ENCODE results near the gene HYAL3.

DNA sequence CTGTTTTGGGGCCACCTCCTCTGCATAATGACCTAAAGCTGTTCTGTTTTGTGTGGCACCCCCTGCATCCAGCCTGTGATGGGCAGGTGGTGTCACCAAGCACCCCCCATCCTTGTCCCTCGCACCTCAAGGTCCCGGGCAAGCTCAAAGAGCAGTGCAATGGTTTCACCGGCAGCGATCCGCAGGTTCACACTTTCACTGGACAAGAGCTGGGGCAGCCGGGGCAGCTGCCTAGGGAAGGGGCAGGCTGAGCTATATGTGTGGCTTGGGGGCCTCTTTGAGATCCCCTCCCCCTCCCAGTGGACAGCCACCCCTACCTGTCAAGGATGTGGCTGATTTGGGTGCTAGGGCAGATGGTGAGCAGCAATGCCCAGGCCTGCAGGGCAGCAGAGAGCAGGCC lies 10.1 kb downstream of the HYAL3 start:
- TF ChIP-seq, protein P1, sequence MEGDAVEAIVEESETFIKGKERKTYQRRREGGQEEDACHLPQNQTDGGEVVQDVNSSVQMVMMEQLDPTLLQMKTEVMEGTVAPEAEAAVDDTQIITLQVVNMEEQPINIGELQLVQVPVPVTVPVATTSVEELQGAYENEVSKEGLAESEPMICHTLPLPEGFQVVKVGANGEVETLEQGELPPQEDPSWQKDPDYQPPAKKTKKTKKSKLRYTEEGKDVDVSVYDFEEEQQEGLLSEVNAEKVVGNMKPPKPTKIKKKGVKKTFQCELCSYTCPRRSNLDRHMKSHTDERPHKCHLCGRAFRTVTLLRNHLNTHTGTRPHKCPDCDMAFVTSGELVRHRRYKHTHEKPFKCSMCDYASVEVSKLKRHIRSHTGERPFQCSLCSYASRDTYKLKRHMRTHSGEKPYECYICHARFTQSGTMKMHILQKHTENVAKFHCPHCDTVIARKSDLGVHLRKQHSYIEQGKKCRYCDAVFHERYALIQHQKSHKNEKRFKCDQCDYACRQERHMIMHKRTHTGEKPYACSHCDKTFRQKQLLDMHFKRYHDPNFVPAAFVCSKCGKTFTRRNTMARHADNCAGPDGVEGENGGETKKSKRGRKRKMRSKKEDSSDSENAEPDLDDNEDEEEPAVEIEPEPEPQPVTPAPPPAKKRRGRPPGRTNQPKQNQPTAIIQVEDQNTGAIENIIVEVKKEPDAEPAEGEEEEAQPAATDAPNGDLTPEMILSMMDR (IDR thresholded peaks at IDR 0.05): no peak
- TF ChIP-seq NFATC4 (CRISPR knock-in tag; IDR thresholded peaks at IDR 0.05) (no peak), ETV6 (CRISPR knock-in tag; IDR thresholded peaks at IDR 0.05) (no peak), ELF4 (CRISPR knock-in tag; IDR thresholded peaks at IDR 0.05; ENCODE audit: low read depth) (no peak), CREM (CRISPR knock-in tag; IDR thresholded peaks at IDR 0.05) (no peak), ZNF671 (CRISPR knock-in tag; IDR thresholded peaks at IDR 0.05) (no peak), ZNF138 (CRISPR knock-in tag; conservative IDR thresholded peaks at IDR 0.05) (no peak)
- TF ChIP-seq, protein P2, sequence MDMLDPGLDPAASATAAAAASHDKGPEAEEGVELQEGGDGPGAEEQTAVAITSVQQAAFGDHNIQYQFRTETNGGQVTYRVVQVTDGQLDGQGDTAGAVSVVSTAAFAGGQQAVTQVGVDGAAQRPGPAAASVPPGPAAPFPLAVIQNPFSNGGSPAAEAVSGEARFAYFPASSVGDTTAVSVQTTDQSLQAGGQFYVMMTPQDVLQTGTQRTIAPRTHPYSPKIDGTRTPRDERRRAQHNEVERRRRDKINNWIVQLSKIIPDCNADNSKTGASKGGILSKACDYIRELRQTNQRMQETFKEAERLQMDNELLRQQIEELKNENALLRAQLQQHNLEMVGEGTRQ (CRISPR knock-in tag; IDR thresholded peaks at IDR 0.05): no peak
- TF ChIP-seq, protein P3, sequence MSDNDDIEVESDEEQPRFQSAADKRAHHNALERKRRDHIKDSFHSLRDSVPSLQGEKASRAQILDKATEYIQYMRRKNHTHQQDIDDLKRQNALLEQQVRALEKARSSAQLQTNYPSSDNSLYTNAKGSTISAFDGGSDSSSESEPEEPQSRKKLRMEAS (CRISPR knock-in tag; IDR thresholded peaks at IDR 0.05): no peak
- TF ChIP-seq, protein P4, sequence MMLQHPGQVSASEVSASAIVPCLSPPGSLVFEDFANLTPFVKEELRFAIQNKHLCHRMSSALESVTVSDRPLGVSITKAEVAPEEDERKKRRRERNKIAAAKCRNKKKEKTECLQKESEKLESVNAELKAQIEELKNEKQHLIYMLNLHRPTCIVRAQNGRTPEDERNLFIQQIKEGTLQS (CRISPR knock-in tag; conservative IDR thresholded peaks at IDR 0.05): no peak
